Measurements from ENCODE around the gene MOGAT1.

- TF ChIP-seq CTCF (IDR thresholded peaks at IDR 0.05) (no peak), POLR2A (IDR thresholded peaks at IDR 0.05) (no peak)
Observed at GRCh38 chr2:222752746-222753145, 81.3 kb downstream of the MOGAT1 start.

All from Peyer's patch (tissue), 4 donors.